Activated CD4-positive, alpha-beta memory T cell treated with anti-CD3 and anti-CD28 coated beads for 36 hours (primary cell): ENCODE results near the gene SCGB2B2. TPM values are rescaled to one million over a fixed set of nuclear protein-coding genes. Genes with fewer than 3 reads are reported as not detected.
"Not testable (repeated sequence)": the region's sequence is repeated elsewhere in the genome, so short reads cannot be mapped to it uniquely, and the experiment has no call there.

ENCODE experiments used
- CTCF ChIA-PET: fragments of 350-600 bp; sonication (Branson Sonifier 250); formaldehyde crosslinking; loops from one replicate; lab custom pipeline; 2021; ENCODE audit warnings: antibody characterized with exemption, inconsistent platforms; lab: Charles Lee
- POLR2A ChIA-PET: fragments of 350-600 bp; sonication (Branson Sonifier 250); formaldehyde crosslinking; loops from one replicate; lab custom pipeline; 2021; ENCODE audit warnings: antibody characterized with exemption; lab: Charles Lee
- DNase-seq: peaks from one replicate; pipeline ENCODE4 v3.0.0-alpha.2; 2020
- H3K27ac Mint-ChIP-seq: one replicate; pipeline ENCODE4 v1.8.0; 2021; ENCODE audit warnings: mixed read lengths
- H3K27me3 Mint-ChIP-seq: one replicate; pipeline ENCODE4 v1.8.0; 2021; ENCODE audit warnings: mixed read lengths
- H3K36me3 Mint-ChIP-seq: one replicate; pipeline ENCODE4 v1.8.0; 2021; ENCODE audit warnings: mixed read lengths
- H3K4me1 Mint-ChIP-seq: one replicate; pipeline ENCODE4 v1.8.0; 2021; ENCODE audit warnings: low read depth, mixed read lengths
- H3K4me3 Mint-ChIP-seq: one replicate; pipeline ENCODE4 v1.8.0; 2021; ENCODE audit warnings: mild to moderate bottlenecking, mixed read lengths
- H3K9me3 Mint-ChIP-seq: one replicate; pipeline ENCODE4 v1.8.0; 2021; ENCODE audit warnings: mixed read lengths
- intact Hi-C: fragments of 100-400 bp; cut with micrococcal nuclease; formaldehyde crosslinking; loops from one replicate; pipeline ENCODE4 v1.15.1; 2023
- total RNA-seq, 2 experiments: library from RNA; stranded (reverse); gene quantifications; one replicate each; pipeline ENCODE4 v1.2.3, GENCODE V29; 2021

The SCGB2B2 gene
- total RNA-seq, 2 experiments from 2014 or later, result 0.38 to 0.46 TPM

- no peak overlapping the region for H3K4me3 Mint-ChIP-seq
Observed at GRCh38 chr19:34687348-34687747, 10.4 kb upstream of the SCGB2B2 start.

GRCh38 chr19:34686455-34686854, 9.5 kb upstream of the SCGB2B2 start:
- Mint-ChIP-seq H3K27me3 (peaks cover 2% of the 10 kb centered on the region), H3K4me1 (no peaks in the 10 kb centered on the region), H3K36me3 (peaks cover 47% of the 10 kb centered on the region), H3K27ac (no peak overlapping the region), H3K9me3 (peaks cover 77% of the 10 kb centered on the region), H3K4me3 (no peak overlapping the region)
- DNase-seq, result no peak
- ChIA-PET POLR2A (interaction anchor here (1.8 kb wide), 1 partner anchor 9 kb away, joined by 8 read pairs; the partner anchor contains the start of genes SCGB2B2 and ZNF302), CTCF (no interaction called here)
- intact Hi-C loops, result no loop called here

More at GRCh38 chr19:34687348-34687747, 10.4 kb upstream of the SCGB2B2 start:
- no peak overlapping the region for H3K27ac Mint-ChIP-seq
- DNase-seq, result no peak
- intact Hi-C loops, result no loop called here
- peaks cover 39% of the 10 kb centered on the region for H3K36me3 Mint-ChIP-seq
- peaks cover 72% of the 10 kb centered on the region for H3K9me3 Mint-ChIP-seq
- ChIA-PET CTCF (no interaction called here), POLR2A (interaction anchor here (1.8 kb wide), 1 partner anchor 10 kb away, joined by 8 read pairs; the partner anchor contains the start of genes SCGB2B2 and ZNF302)
- H3K4me1 Mint-ChIP-seq, result no peaks in the 10 kb centered on the region
- H3K27me3 Mint-ChIP-seq, result peaks cover 6% of the 10 kb centered on the region

- intact Hi-C loops, H3K27ac Mint-ChIP-seq, DNase-seq, H3K4me1 Mint-ChIP-seq, POLR2A ChIA-PET, H3K4me3 Mint-ChIP-seq, H3K27me3 Mint-ChIP-seq: not testable (repeated sequence)
- H3K36me3 Mint-ChIP-seq, result peaks cover 58% of the 10 kb centered on the region
- CTCF ChIA-PET, result interaction anchor here (0.8 kb wide), 1 partner anchor 45 kb away, joined by 4 read pairs; no protein-coding TSS in a partner anchor
- peaks cover 84% of the 10 kb centered on the region for H3K9me3 Mint-ChIP-seq
Observed at GRCh38 chr19:34685266-34685665, 8.3 kb upstream of the SCGB2B2 start.

GRCh38 chr19:34681478-34681877, 4.5 kb upstream of the SCGB2B2 start:
- H3K27ac Mint-ChIP-seq, result no peak overlapping the region
- peaks cover 67% of the 10 kb centered on the region for H3K9me3 Mint-ChIP-seq
- CTCF ChIA-PET, result no interaction called here
- H3K4me3 Mint-ChIP-seq, result no peak overlapping the region
- intact Hi-C loops, result no loop called here
- H3K4me1 Mint-ChIP-seq, result peaks cover 24% of the 10 kb centered on the region
- DNase-seq, result no peak
- H3K27me3 Mint-ChIP-seq, result no peaks in the 10 kb centered on the region
- H3K36me3 Mint-ChIP-seq, result peaks cover 85% of the 10 kb centered on the region
- POLR2A ChIA-PET, result no interaction called here

- no peak for DNase-seq
- peaks cover 27% of the 10 kb centered on the region for H3K4me1 Mint-ChIP-seq
- H3K27ac Mint-ChIP-seq, result peak overlapping the region; percentile 96
- ChIA-PET CTCF (interaction anchor here (1.6 kb wide), 1 partner anchor 16 kb away, joined by 3 read pairs; no protein-coding TSS in a partner anchor), POLR2A (interaction anchor here (0.6 to 2.6 kb wide), 6 partner anchors 9 to 1850 kb away, joined by 3 to 13 read pairs (median 4); partner anchors contain the start of genes ZNF181 and ZNF30)
- H3K36me3 Mint-ChIP-seq, result peaks cover 64% of the 10 kb centered on the region
- intact Hi-C loops, result loop anchor here (5.0 kb wide), 1 partner anchor 94 kb away; the partner anchor contains the start of gene ZNF599
- no peaks in the 10 kb centered on the region for H3K27me3 Mint-ChIP-seq
- peaks cover 37% of the 10 kb centered on the region for H3K9me3 Mint-ChIP-seq
- peak overlapping the region; percentile 84 for H3K4me3 Mint-ChIP-seq
Observed at GRCh38 chr19:34678421-34678820, 1.5 kb upstream of the SCGB2B2 start.

- intact Hi-C loops, result loop anchor here (5.0 kb wide), 1 partner anchor 94 kb away; the partner anchor contains the start of gene ZNF599
- H3K36me3 Mint-ChIP-seq, result peaks cover 60% of the 10 kb centered on the region
- H3K27ac Mint-ChIP-seq, result peak overlapping the region; percentile 96
- no peak for DNase-seq
- H3K4me1 Mint-ChIP-seq, result peaks cover 27% of the 10 kb centered on the region
- H3K27me3 Mint-ChIP-seq, result no peaks in the 10 kb centered on the region
- CTCF ChIA-PET, result no interaction called here
- POLR2A ChIA-PET, result interaction anchor here (0.6 to 2.6 kb wide), 7 partner anchors 9 to 1851 kb away, joined by 3 to 13 read pairs (median 4); partner anchors contain the start of genes ZNF181 and ZNF30
- peaks cover 35% of the 10 kb centered on the region for H3K9me3 Mint-ChIP-seq
- peak overlapping the region; percentile 84 for H3K4me3 Mint-ChIP-seq
Observed at GRCh38 chr19:34678085-34678412, 1.1 kb upstream of the SCGB2B2 start.

- peak within 1 kb of the TSS; percentile 96 for H3K27ac Mint-ChIP-seq
- ChIA-PET CTCF (no interaction called here), POLR2A (interaction anchor here (0.8 to 2.6 kb wide), 5 partner anchors 10 to 249 kb away, joined by 3 to 13 read pairs (median 4); partner anchors contain the start of genes ZNF181 and ZNF30)
- peak within 1 kb of the TSS; percentile 84 for H3K4me3 Mint-ChIP-seq
- H3K9me3 Mint-ChIP-seq, result peaks cover 29% of the 10 kb centered on the region
- no peaks in the 10 kb centered on the region for H3K27me3 Mint-ChIP-seq
- intact Hi-C loops, result loop anchor here (1.0 to 5.0 kb wide), 2 partner anchors 56 to 95 kb away; partner anchors contain the start of gene ZNF599
- peaks cover 57% of the 10 kb centered on the region for H3K36me3 Mint-ChIP-seq
- peak; percentile 98 for DNase-seq
- peaks cover 27% of the 10 kb centered on the region for H3K4me1 Mint-ChIP-seq
Observed at GRCh38 chr19:34677386-34678084, 576 bp upstream of the SCGB2B2 start, which contains the start of gene ZNF302. Gene ZNF302 (plus strand): TSS chr19:34677678. CDS start chr19:34678805, 1,127 bp downstream.

- Mint-ChIP-seq H3K4me1 (peaks cover 27% of the 10 kb centered on the region), H3K9me3 (peaks cover 19% of the 10 kb centered on the region), H3K27ac (no peak overlapping the region), H3K36me3 (peaks cover 43% of the 10 kb centered on the region), H3K4me3 (no peak overlapping the region), H3K27me3 (no peaks in the 10 kb centered on the region)
- ChIA-PET CTCF (interaction anchor here (1.0 kb wide), 1 partner anchor 36 kb away, joined by 5 read pairs; no protein-coding TSS in a partner anchor), POLR2A (interaction anchor here (2.6 kb wide), 1 partner anchor 58 kb away, joined by 13 read pairs; the partner anchor contains the start of gene ZNF181)
- no peak for DNase-seq
- intact Hi-C loops, result loop anchor here (5.0 kb wide), 1 partner anchor 96 kb away; the partner anchor contains the start of gene ZNF599
Observed at GRCh38 chr19:34675919-34676318, 1.0 kb downstream of the SCGB2B2 start.

- H3K4me3 Mint-ChIP-seq, result no peak overlapping the region
- POLR2A ChIA-PET, result no interaction called here
- H3K9me3 Mint-ChIP-seq, result peaks cover 12% of the 10 kb centered on the region
- H3K27ac Mint-ChIP-seq, result no peak overlapping the region
- DNase-seq, result no peak
- H3K36me3 Mint-ChIP-seq, result peaks cover 36% of the 10 kb centered on the region
- no peaks in the 10 kb centered on the region for H3K27me3 Mint-ChIP-seq
- H3K4me1 Mint-ChIP-seq, result peaks cover 22% of the 10 kb centered on the region
- CTCF ChIA-PET, result interaction anchor here (1.0 kb wide), 1 partner anchor 37 kb away, joined by 5 read pairs; no protein-coding TSS in a partner anchor
- intact Hi-C loops, result loop anchor here (5.0 kb wide), 1 partner anchor 97 kb away; the partner anchor contains the start of gene ZNF599
Observed at GRCh38 chr19:34675250-34675649, 1.7 kb downstream of the SCGB2B2 start.

- intact Hi-C loops, result no loop called here
- CTCF ChIA-PET, result no interaction called here
Observed at GRCh38 chr19:34673590-34673989, 3.4 kb downstream of the SCGB2B2 start.

GRCh38 chr19:34671972-34672371, 5.0 kb downstream of the SCGB2B2 start:
- Mint-ChIP-seq H3K27me3 (no peaks in the 10 kb centered on the region), H3K4me3 (no peak overlapping the region), H3K27ac (no peak overlapping the region), H3K4me1 (peaks cover 12% of the 10 kb centered on the region), H3K36me3 (peaks cover 9% of the 10 kb centered on the region), H3K9me3 (no peaks in the 10 kb centered on the region)
- DNase-seq, result no peak
- ChIA-PET POLR2A (no interaction called here), CTCF (interaction anchor here (2.5 kb wide), 1 partner anchor 33 kb away, joined by 6 read pairs; no protein-coding TSS in a partner anchor)
- intact Hi-C loops, result no loop called here

More at GRCh38 chr19:34673590-34673989, 3.4 kb downstream of the SCGB2B2 start:
- Mint-ChIP-seq H3K9me3 (no peaks in the 10 kb centered on the region), H3K27me3 (no peaks in the 10 kb centered on the region), H3K27ac (no peak overlapping the region), H3K4me3 (no peak overlapping the region), H3K36me3 (peaks cover 20% of the 10 kb centered on the region), H3K4me1 (peaks cover 10% of the 10 kb centered on the region)
- POLR2A ChIA-PET, result interaction anchor here (0.5 kb wide), 1 partner anchor 723 kb away, joined by 4 read pairs; no protein-coding TSS in a partner anchor
- no peak for DNase-seq

GRCh38 chr19:34669305-34669704, 7.7 kb downstream of the SCGB2B2 start:
- intact Hi-C loops, result no loop called here
- POLR2A ChIA-PET, result no interaction called here
- H3K4me1 Mint-ChIP-seq, result peaks cover 9% of the 10 kb centered on the region
- H3K4me3 Mint-ChIP-seq, result no peak overlapping the region
- no peaks in the 10 kb centered on the region for H3K9me3 Mint-ChIP-seq
- no peaks in the 10 kb centered on the region for H3K27me3 Mint-ChIP-seq
- peaks cover 2% of the 10 kb centered on the region for H3K36me3 Mint-ChIP-seq
- no peak for DNase-seq
- H3K27ac Mint-ChIP-seq, result no peak overlapping the region
- CTCF ChIA-PET, result no interaction called here
